ENCODE results near the gene ZFAND2B. TPM values are rescaled to one million over a fixed set of nuclear protein-coding genes. Genes with fewer than 3 reads are reported as not detected.

The ZFAND2B gene
- total RNA-seq, 1 donor, result 25.0 TPM

DNA sequence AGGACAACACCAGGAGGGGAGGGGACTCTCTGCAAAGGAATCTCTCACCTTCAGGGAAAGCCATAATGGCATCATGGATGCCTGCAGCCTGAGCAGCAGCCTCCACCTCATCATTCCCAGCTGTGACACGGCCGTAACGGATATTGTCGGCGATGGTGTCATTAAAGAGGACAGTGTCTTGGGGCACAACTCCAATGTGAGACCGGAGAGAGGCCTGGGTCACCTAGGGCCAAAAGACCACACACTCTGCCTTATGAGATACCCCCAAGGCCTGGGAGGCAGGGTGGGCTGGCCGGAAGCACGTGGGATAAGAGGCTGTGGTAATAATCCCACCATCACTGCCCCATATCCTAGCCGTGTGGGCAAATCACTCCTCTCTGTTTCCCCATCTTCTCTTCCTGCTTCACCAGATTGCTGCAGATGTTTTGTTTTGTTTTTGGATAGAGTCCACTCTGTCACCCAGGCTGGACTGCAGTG is 4.3 kb downstream of the ZFAND2B start:
- Histone ChIP-seq H2AFZ (ENCODE audit: low read length) (no peak overlapping the region), H3K4me3 (ENCODE audit: insufficient read depth, low read length) (no peak overlapping the region), H3K4me2 (ENCODE audit: insufficient read depth, low read length) (no peak overlapping the region), H3K4me1 (ENCODE audit: insufficient read depth, low read length) (peaks cover 18% of the 10 kb centered on the region), H3K9me3 (ENCODE audit: low read depth, low read length) (no peaks in the 10 kb centered on the region), H3K27me3 (ENCODE audit: insufficient read depth, low read length) (no peaks in the 10 kb centered on the region), H3K79me2 (ENCODE audit: insufficient read depth, low read length) (peaks cover 4% of the 10 kb centered on the region), H4K20me1 (ENCODE audit: insufficient read depth, low read length) (no peaks in the 10 kb centered on the region), H3K36me3 (ENCODE audit: insufficient read depth, low read length) (peaks cover 61% of the 10 kb centered on the region), H3K27ac (ENCODE audit: low read depth, low read length) (no peak overlapping the region)
- no peak for TF ChIP-seq CTCF (IDR thresholded peaks at IDR 0.05; ENCODE audit: extremely low read depth, low read depth, low read length)
- peak; percentile 43 for DNase-seq (ENCODE audit: insufficient read length, low spot score, missing footprints)

DNA sequence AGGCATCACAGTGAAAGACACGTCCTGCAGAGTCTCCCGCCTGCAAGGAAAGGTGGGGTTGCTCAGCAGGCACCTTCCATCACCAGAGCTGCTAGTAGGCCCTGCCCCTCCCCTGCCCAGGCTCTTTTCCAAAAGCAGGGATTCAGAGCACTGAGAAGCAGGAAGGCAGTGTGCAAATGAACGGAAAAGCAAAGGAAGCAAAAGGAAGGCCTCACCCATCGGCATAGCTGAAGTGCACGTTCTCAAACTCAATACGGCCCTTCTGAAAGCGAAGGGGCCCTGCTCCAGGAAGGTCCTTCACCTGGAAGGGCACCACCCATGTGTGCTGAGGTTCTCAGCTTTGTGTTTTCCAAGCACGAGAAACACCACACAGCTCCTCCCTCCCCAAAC is 6.4 kb downstream of the ZFAND2B start:
- Histone ChIP-seq H3K36me3 (ENCODE audit: insufficient read depth, low read length) (peaks cover 64% of the 10 kb centered on the region), H2AFZ (ENCODE audit: low read length) (no peak overlapping the region)

DNA sequence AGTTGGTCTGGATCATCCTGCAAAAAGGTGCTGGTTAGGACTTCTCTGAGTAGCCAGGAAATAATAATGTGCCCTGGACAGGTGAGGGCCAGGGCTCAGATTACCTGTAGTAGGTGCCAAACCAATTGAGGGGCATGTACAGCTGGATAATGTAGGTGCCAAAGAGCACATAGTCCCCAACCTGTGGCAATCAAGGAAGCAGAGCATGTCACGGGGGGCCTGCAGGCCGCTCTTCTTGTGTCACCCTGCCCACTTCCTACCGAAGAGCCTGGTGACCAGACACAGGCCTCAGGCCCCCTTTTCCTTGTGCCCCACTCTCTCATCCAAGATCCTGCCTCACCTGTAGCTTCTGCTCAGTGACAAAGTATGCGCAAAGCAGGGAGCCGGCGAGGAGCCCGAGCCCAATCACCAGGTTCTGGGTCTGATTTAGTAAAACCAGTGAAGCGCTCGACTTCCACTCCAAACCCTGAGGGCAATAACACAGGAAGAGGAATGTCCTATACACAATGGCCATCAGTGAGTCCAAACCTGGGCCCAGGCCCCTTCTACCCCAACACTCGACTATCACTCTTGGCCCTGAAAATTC is 7.0 kb downstream of the ZFAND2B start:
- no peak for TF ChIP-seq CTCF (IDR thresholded peaks at IDR 0.05; ENCODE audit: extremely low read depth, low read depth, low read length)
- Histone ChIP-seq H3K27me3 (ENCODE audit: insufficient read depth, low read length) (no peaks in the 10 kb centered on the region), H2AFZ (ENCODE audit: low read length) (no peak overlapping the region), H3K4me3 (ENCODE audit: insufficient read depth, low read length) (no peak overlapping the region), H3K36me3 (ENCODE audit: insufficient read depth, low read length) (peaks cover 59% of the 10 kb centered on the region), H3K4me1 (ENCODE audit: insufficient read depth, low read length) (peaks cover 13% of the 10 kb centered on the region), H4K20me1 (ENCODE audit: insufficient read depth, low read length) (no peaks in the 10 kb centered on the region), H3K79me2 (ENCODE audit: insufficient read depth, low read length) (peaks cover 3% of the 10 kb centered on the region), H3K9me3 (ENCODE audit: low read depth, low read length) (no peaks in the 10 kb centered on the region), H3K27ac (ENCODE audit: low read depth, low read length) (no peak overlapping the region), H3K4me2 (ENCODE audit: insufficient read depth, low read length) (no peak overlapping the region)
- DNase-seq (ENCODE audit: insufficient read length, low spot score, missing footprints), result no peak

More for the DNA sequence above, 6.4 kb downstream of the ZFAND2B start:
- TF ChIP-seq CTCF (IDR thresholded peaks at IDR 0.05; ENCODE audit: extremely low read depth, low read depth, low read length), result no peak
- DNase-seq (ENCODE audit: insufficient read length, low spot score, missing footprints), result no peak
- H3K4me3 ChIP-seq (ENCODE audit: insufficient read depth, low read length), result no peak overlapping the region
- no peaks in the 10 kb centered on the region for H3K9me3 ChIP-seq (ENCODE audit: low read depth, low read length)
- peaks cover 12% of the 10 kb centered on the region for H3K4me1 ChIP-seq (ENCODE audit: insufficient read depth, low read length)
- H3K27me3 ChIP-seq (ENCODE audit: insufficient read depth, low read length), result no peaks in the 10 kb centered on the region
- H3K27ac ChIP-seq (ENCODE audit: low read depth, low read length), result no peak overlapping the region
- no peak overlapping the region for H3K4me2 ChIP-seq (ENCODE audit: insufficient read depth, low read length)
- H3K79me2 ChIP-seq (ENCODE audit: insufficient read depth, low read length), result peaks cover 3% of the 10 kb centered on the region
- H4K20me1 ChIP-seq (ENCODE audit: insufficient read depth, low read length), result no peaks in the 10 kb centered on the region

DNA sequence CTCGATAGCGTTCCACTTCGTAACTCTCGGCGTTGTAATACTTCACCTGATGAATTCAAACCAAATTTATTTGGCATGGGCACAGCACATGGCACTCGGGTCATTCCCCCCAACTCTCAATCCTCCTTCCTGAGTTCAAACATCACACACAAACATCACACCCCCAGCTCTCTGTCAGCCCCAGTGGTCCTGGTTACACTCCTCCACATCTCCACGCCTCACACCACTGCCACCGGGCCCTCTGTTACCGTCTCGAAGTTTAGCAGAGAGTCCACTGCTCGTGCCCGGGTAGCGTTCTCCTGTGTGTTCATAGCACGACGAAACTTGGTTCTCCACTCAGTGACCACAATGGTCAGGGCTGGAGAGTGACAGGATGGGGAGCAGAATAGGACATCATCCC is 7.6 kb downstream of the ZFAND2B start:
- Histone ChIP-seq H4K20me1 (ENCODE audit: insufficient read depth, low read length) (no peaks in the 10 kb centered on the region), H3K4me1 (ENCODE audit: insufficient read depth, low read length) (peaks cover 18% of the 10 kb centered on the region), H3K4me3 (ENCODE audit: insufficient read depth, low read length) (no peak overlapping the region), H3K4me2 (ENCODE audit: insufficient read depth, low read length) (no peak overlapping the region), H3K9me3 (ENCODE audit: low read depth, low read length) (no peaks in the 10 kb centered on the region), H3K79me2 (ENCODE audit: insufficient read depth, low read length) (peaks cover 3% of the 10 kb centered on the region), H3K27ac (ENCODE audit: low read depth, low read length) (no peak overlapping the region), H3K27me3 (ENCODE audit: insufficient read depth, low read length) (no peaks in the 10 kb centered on the region), H3K36me3 (ENCODE audit: insufficient read depth, low read length) (peaks cover 54% of the 10 kb centered on the region), H2AFZ (ENCODE audit: low read length) (no peak overlapping the region)
- no peak for TF ChIP-seq CTCF (IDR thresholded peaks at IDR 0.05; ENCODE audit: extremely low read depth, low read depth, low read length)
- no peak for DNase-seq (ENCODE audit: insufficient read length, low spot score, missing footprints)
